Stimulated activated naive CD8-positive, alpha-beta T cell treated with anti-CD3 and anti-CD28 coated beads, Interleukin-15, Interleukin-2, amounts not matched to agents 100 ng/mL and 50 ng/mL, for 24 hours (primary cell): ENCODE results near the gene TMPO.
A peak's percentile ranks its signal among the peaks of the same experiment; 100 is the strongest.
"Not testable (repeated sequence)": the region's sequence is repeated elsewhere in the genome, so short reads cannot be mapped to it uniquely, and the experiment has no call there.

Source experiments
- H3K27ac Mint-ChIP-seq: one replicate; pipeline ENCODE4 v1.8.0; 2021; ENCODE audit warnings: mild to moderate bottlenecking, mixed read lengths
- H3K27me3 Mint-ChIP-seq: one replicate; pipeline ENCODE4 v1.8.0; 2021; ENCODE audit warnings: mixed read lengths
- H3K36me3 Mint-ChIP-seq: one replicate; pipeline ENCODE4 v1.8.0; 2021; ENCODE audit warnings: low read depth, mixed read lengths
- H3K4me1 Mint-ChIP-seq: one replicate; pipeline ENCODE4 v1.8.0; 2021; ENCODE audit warnings: low read depth, mixed read lengths
- H3K4me3 Mint-ChIP-seq: one replicate; pipeline ENCODE4 v1.8.0; 2021; ENCODE audit warnings: mild to moderate bottlenecking, mixed read lengths
- H3K9me3 Mint-ChIP-seq: one replicate; pipeline ENCODE4 v1.8.0; 2021; ENCODE audit warnings: mixed read lengths

The TMPO gene, protein sequence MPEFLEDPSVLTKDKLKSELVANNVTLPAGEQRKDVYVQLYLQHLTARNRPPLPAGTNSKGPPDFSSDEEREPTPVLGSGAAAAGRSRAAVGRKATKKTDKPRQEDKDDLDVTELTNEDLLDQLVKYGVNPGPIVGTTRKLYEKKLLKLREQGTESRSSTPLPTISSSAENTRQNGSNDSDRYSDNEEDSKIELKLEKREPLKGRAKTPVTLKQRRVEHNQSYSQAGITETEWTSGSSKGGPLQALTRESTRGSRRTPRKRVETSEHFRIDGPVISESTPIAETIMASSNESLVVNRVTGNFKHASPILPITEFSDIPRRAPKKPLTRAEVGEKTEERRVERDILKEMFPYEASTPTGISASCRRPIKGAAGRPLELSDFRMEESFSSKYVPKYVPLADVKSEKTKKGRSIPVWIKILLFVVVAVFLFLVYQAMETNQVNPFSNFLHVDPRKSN

DNA sequence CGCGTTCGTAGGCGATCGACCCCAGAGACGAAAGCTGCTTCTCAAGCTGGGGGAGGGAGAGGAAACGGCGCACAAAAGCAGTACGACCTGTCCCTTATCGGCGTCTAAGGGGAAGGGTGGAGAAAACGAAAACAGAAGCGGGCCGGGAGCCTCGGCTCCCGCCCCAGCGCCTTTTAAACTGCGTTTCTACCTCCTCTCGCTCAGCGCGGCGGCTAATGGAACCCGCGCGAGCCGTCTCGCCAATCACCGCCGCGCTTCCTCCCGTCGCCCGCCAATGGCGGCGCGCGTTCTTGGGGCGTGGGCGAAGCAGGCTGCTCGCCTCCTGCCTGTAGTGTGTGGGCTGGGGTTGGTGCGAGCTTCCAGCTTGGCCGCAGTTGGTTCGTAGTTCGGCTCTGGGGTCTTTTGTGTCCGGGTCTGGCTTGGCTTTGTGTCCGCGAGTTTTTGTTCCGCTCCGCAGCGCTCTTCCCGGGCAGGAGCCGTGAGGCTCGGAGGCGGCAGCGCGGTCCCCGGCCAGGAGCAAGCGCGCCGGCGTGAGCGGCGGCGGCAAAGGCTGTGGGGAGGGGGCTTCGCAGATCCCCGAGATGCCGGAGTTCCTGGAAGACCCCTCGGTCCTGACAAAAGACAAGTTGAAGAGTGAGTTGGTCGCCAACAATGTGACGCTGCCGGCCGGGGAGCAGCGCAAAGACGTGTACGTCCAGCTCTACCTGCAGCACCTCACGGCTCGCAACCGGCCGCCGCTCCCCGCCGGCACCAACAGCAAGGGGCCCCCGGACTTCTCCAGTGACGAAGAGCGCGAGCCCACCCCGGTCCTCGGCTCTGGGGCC, at the start of gene TMPO:
TMPO (plus strand) TSS at position 304 of the 824 bp plus-strand sequence; CDS start at position 582, 278 bp downstream.
- Mint-ChIP-seq H3K4me3 (peak within 1 kb of the TSS; percentile 97), H3K9me3 (no peaks in the 10 kb centered on the region), H3K36me3 (peaks cover 47% of the 10 kb centered on the region), H3K4me1 (peaks cover 41% of the 10 kb centered on the region), H3K27ac (peak within 1 kb of the TSS; percentile 99), H3K27me3 (no peaks in the 10 kb centered on the region)

DNA sequence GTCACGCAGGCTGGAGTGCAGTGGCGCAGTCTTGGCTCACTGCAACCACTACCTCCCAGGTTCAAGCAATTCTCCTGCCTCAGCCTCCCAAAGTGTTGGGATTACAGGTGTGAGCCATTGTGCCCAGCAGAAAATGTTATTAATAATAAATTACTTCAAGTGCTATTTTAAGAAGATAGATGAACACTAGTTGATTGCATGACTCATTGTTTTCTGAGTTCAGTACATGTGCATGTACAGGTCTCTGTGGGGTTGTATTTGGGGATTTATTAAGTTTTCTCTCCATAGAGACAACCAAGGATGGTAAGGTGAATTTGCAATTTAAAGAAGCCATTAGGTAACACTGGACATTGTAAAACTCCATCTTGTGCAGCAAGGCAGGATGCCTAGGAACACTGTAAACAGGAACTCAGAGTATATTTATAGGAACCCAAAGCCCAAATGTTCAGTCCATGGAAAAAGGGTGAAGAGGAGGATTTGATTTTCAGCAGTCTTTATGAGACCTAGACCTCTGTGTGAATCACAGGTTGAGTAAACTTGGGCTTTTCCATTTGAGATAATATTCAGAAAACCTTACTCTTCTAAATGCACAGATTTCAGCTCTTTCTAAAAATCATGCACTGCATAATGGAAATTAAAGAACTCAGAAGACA, 49.3 kb upstream of the TMPO start:
- Mint-ChIP-seq H3K36me3 (no peaks in the 10 kb centered on the region), H3K9me3 (no peaks in the 10 kb centered on the region), H3K27me3 (no peaks in the 10 kb centered on the region), H3K27ac (no peak overlapping the region), H3K4me3 (no peak overlapping the region), H3K4me1 (peaks cover 25% of the 10 kb centered on the region)

DNA sequence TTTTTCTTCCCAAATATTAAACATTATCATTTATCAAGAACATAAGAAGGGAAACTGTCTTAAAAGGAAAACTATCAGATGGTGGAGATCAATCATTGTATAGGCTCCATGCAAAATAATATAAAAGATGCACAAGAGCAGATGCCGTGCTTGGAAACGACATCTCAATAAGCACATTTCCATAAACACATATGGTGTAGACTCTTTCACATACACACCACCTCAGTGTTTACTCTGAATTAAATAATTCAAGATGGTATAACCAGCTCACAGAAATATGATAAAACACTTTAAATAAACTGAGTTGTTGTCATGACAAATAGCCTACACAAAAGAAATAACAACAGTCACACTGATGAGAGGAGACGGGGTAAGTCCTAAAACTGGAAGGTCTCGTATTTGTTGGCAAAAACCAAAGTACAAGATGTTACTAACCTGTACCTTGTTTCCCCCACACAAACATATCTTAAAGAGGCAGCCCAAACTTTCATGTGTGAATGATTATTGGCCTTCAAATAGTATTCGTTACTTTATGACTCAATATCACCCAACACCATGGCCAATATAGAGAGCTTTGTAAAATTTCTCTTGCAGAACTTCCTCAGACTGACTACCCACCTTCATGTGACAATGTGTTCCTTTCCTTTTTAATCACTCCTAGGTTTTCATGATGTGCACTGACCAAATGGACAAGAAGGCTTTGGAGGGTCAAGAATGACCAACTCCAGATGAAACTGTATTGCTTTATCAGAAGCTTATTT, 48.6 kb upstream of the TMPO start:
- H3K9me3 Mint-ChIP-seq = no peaks in the 10 kb centered on the region
- no peak overlapping the region for H3K4me3 Mint-ChIP-seq
- H3K36me3 Mint-ChIP-seq = no peaks in the 10 kb centered on the region
- peaks cover 25% of the 10 kb centered on the region for H3K4me1 Mint-ChIP-seq
- no peaks in the 10 kb centered on the region for H3K27me3 Mint-ChIP-seq
- no peak overlapping the region for H3K27ac Mint-ChIP-seq

DNA sequence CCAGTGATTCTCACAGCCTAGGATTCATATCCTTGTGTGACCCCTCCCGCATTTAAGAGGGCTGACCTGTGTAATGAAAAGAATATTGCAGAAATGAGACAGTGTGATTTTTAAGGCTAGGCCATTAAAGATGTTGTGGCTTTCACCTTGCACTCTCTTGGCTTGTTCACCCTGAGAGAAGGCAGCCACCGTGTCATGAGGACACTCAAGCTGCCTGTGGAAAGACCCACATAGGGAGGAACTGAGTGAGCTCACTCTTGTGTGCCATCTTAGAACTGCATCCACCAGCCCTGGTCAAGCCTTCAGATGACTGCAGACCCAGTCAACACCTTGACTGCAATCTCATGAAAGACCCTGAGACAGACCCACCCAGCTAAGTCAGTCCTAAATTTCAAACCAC, 46.3 kb upstream of the TMPO start:
- peaks cover 21% of the 10 kb centered on the region for H3K4me1 Mint-ChIP-seq
- H3K27ac Mint-ChIP-seq = no peak overlapping the region
- no peaks in the 10 kb centered on the region for H3K9me3 Mint-ChIP-seq
- no peaks in the 10 kb centered on the region for H3K27me3 Mint-ChIP-seq
- H3K4me3 Mint-ChIP-seq = no peak overlapping the region
- no peaks in the 10 kb centered on the region for H3K36me3 Mint-ChIP-seq

DNA sequence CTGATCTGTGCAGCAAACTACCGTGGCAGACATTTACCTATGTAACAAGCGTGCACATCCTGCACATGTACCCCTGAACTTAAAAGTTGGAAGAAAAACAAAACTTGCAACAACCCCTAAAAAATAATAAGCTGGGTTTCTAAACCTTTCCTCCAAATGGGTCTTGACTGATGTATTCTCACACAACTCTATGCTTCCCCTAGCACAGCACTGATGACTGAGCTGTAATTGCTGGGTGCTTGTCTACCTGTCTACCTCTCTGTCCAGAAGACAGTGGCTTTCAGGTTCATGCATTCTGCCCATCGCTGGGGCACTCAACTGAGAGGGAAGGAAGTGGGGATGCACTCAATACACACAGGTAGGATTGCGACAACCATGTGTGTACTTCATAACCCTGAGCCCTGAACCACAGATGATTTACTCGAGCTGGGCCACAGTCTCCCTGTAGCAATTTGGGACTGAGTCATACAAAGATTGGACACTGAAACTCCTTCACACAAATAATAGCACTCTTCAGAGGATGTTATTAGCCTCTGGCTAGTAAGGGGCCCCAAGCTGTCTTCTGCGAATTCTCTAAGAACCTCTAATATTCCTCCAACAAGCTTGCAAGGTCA, 44.8 kb upstream of the TMPO start:
- H3K27me3 Mint-ChIP-seq = no peaks in the 10 kb centered on the region
- H3K27ac Mint-ChIP-seq = no peak overlapping the region
- H3K4me1 Mint-ChIP-seq = peaks cover 12% of the 10 kb centered on the region
- no peaks in the 10 kb centered on the region for H3K9me3 Mint-ChIP-seq
- H3K36me3 Mint-ChIP-seq = no peaks in the 10 kb centered on the region
- no peak overlapping the region for H3K4me3 Mint-ChIP-seq

DNA sequence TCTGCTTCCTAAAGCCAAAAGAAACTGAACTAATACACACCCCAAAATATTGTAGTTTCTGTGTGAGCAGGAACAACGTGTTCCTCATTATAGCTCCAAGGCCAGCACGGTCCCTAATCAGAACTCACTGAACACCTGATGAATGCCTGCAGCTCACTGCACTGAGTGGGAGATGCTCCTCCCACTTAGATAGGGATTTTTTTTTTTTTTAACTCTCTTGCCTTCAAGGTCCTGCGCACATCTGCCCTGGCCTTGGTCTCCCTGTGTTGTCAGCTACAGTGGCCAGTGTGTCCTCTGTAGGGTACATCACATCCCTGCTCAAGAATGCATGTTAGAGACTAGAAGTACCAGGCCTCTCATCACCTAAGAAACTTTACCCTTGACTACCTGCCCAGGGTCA, 44.3 kb upstream of the TMPO start:
- H3K4me1 Mint-ChIP-seq = peaks cover 7% of the 10 kb centered on the region
- no peak overlapping the region for H3K4me3 Mint-ChIP-seq
- no peak overlapping the region for H3K27ac Mint-ChIP-seq

DNA sequence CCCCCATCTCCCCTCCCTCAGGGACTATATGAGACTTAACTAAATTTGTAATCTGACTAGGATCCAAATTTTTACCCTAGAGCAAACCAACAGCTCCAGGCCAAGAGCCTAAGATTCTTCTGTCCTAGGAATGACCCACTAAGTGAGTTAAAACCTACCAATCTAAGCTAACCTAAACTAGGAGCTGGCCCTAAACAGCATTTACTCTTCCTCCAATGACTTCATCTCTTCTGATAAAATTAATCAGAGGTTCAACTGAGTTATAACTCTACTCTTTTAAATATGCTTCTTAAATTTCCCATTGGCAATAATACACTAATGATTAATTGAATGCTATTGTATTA, 39.9 kb upstream of the TMPO start:
- no peak overlapping the region for H3K27ac Mint-ChIP-seq
- no peaks in the 10 kb centered on the region for H3K27me3 Mint-ChIP-seq
- H3K9me3 Mint-ChIP-seq = no peaks in the 10 kb centered on the region
- no peaks in the 10 kb centered on the region for H3K4me1 Mint-ChIP-seq
- H3K36me3 Mint-ChIP-seq = no peaks in the 10 kb centered on the region
- no peak overlapping the region for H3K4me3 Mint-ChIP-seq

More for the DNA sequence above, 44.3 kb upstream of the TMPO start:
- no peaks in the 10 kb centered on the region for H3K9me3 Mint-ChIP-seq
- no peaks in the 10 kb centered on the region for H3K27me3 Mint-ChIP-seq
- H3K36me3 Mint-ChIP-seq = no peaks in the 10 kb centered on the region

DNA sequence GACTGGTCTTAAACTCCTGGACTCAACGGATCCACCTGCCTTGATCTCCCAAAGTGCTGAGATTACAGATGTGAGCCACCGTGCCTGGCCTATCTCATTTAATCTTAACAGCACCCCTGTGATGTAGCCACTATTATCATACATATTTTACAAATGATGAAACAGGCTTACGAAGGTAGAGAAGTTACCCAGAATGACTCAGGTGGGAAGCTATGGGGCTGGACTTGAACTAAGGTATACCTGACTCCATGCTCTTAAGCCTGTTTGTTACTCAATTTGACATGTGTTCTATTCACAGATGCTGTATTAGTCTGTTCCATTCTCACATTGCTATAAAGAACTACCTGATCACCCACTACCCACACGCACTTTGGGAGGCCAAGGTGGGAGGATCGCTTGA, 36.8 kb upstream of the TMPO start:
- H3K4me1 Mint-ChIP-seq = no peaks in the 10 kb centered on the region
- H3K27me3 Mint-ChIP-seq = no peaks in the 10 kb centered on the region
- no peaks in the 10 kb centered on the region for H3K9me3 Mint-ChIP-seq
- no peaks in the 10 kb centered on the region for H3K36me3 Mint-ChIP-seq
- H3K27ac Mint-ChIP-seq = no peak overlapping the region
- H3K4me3 Mint-ChIP-seq = no peak overlapping the region

DNA sequence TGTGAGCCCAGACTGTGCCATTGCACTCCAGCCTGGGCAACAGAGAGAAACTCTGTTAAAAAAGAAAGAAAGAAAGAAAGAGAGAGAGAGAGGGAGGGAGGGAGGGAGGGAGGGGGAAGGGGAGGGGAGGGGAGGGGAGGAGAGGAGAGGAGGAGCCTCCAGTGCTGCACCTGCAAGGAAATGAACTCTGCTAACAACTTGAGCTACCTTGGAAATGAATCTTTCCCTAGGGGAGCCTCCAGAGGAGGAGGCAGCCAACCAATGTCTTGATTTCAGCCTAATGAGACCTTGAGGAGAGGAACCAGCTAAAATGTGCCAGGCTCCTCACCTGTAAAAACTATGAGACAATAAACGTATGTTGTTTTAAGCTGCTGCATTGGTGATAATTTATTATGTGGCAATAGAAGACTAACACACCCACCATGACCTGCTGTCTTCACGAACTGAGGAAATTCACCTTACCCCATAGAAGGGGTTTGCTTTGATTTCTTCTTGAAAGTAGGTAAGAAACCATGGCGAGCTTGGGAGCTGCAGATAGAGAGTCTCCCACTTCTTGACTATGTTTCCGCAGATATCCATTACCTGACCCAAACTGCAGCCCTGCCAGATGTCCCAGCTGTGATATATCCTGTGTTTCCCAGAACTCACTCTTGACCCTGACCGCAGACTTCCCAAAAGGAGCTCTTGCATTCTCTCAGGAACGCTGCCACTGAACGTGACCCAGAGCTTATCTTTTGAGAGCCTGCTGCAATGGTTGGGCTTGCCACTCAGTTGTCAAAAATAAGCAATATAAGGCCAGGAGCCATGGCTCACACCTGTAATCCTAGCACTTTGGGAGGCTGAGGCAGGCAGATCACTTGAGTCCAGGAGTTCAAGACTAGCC, 31.5 kb upstream of the TMPO start:
- no peak overlapping the region for H3K27ac Mint-ChIP-seq
- H3K4me3 Mint-ChIP-seq = no peak overlapping the region
- no peaks in the 10 kb centered on the region for H3K36me3 Mint-ChIP-seq
- H3K27me3 Mint-ChIP-seq = no peaks in the 10 kb centered on the region
- H3K4me1 Mint-ChIP-seq = no peaks in the 10 kb centered on the region
- H3K9me3 Mint-ChIP-seq = no peaks in the 10 kb centered on the region

DNA sequence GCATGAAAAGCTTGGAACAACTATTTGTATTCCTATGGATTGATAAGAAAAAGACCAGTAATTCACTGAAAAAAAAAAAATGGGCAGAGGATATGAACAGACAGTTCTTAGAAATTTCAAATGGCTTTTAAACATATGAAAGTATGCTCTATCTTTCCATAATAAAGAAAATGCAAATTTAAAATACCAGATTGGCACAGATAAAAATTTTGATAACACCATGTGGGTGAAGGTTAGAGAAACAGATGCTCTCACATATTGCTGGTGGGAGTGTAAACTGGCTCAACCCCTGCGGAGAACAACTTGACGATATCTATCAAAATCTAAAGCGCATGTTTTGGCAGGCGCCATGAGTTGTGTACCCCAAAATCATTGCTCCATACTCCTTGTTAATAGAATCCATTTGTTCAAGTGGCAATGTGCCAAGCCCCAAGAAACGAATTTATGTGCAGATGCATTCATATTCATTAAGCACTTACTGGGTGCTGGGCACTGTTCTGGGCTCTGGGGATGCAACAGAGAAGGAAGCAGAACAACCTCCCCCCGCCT, 29.5 kb upstream of the TMPO start:
- Mint-ChIP-seq H3K36me3 (no peaks in the 10 kb centered on the region), H3K27me3 (no peaks in the 10 kb centered on the region), H3K4me1 (peaks cover under 1% of the 10 kb centered on the region), H3K9me3 (no peaks in the 10 kb centered on the region), H3K4me3 (no peak overlapping the region), H3K27ac (no peak overlapping the region)

DNA sequence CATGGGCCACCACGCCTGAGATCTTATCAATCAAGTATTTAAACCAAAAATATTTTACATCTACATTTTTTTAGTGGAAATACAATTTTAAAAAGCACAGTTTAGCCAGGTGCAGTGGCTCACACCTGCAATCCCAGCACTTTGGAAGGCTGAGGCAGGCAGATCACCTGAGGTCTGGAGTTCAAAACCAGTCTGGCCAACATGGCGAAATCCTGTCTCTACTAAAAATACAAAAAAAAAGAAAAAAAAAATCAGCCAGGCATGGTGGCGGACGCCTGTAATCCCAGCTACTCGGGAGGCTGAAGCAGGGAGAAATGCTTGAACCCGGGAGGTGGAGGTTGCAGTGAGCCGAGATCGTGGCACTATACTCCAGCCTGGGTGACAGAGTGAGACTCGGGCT, 27.0 kb upstream of the TMPO start:
- H3K9me3 Mint-ChIP-seq, H3K27ac Mint-ChIP-seq, H3K36me3 Mint-ChIP-seq, H3K4me1 Mint-ChIP-seq, H3K4me3 Mint-ChIP-seq, H3K27me3 Mint-ChIP-seq: not testable (repeated sequence)

DNA sequence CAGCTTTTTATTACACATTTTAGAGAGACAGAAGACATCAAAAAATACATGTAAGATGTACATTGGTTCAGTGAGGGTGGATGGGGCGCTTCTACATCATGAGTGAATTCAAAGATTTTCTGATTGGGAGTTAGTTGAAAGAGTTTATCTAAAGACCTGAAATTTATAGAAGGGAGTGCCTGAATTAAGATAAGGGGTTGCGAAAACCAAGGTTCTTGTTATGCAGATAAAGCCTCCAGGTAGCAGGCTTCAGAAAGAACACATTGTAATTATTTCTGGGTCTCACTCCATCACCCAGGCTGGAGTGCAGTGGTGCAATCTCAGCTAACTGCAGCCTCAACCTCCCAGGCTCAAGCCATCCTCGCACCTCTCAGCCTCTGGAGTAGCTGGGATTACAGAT, 26.2 kb upstream of the TMPO start:
- Mint-ChIP-seq H3K4me1 (peaks cover 5% of the 10 kb centered on the region), H3K9me3 (no peaks in the 10 kb centered on the region), H3K27ac (no peak overlapping the region), H3K36me3 (no peaks in the 10 kb centered on the region), H3K4me3 (no peak overlapping the region), H3K27me3 (no peaks in the 10 kb centered on the region)
